ENCODE data around the gene MRPL39.

DNA sequence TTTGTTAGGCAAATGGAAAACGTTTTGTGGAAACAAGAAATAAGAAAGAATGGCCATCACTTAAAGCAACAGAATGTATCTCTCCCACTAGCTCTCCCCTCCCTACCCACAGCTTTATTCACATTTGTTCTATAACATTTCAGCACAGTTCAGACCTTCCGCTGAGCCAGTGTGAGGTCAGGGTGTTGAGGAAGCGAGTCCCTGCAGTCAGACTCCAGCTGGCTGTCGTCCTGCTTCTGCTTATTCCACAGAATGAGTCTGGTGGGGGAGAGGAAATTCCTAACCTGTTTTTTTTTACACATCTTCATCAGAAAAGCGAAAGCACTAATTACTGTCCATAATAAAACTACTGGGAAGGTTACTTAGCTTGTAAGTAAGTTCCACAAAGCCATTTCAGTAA, 39.0 kb downstream of the MRPL39 start:
- TF ChIP-seq, protein P1, sequence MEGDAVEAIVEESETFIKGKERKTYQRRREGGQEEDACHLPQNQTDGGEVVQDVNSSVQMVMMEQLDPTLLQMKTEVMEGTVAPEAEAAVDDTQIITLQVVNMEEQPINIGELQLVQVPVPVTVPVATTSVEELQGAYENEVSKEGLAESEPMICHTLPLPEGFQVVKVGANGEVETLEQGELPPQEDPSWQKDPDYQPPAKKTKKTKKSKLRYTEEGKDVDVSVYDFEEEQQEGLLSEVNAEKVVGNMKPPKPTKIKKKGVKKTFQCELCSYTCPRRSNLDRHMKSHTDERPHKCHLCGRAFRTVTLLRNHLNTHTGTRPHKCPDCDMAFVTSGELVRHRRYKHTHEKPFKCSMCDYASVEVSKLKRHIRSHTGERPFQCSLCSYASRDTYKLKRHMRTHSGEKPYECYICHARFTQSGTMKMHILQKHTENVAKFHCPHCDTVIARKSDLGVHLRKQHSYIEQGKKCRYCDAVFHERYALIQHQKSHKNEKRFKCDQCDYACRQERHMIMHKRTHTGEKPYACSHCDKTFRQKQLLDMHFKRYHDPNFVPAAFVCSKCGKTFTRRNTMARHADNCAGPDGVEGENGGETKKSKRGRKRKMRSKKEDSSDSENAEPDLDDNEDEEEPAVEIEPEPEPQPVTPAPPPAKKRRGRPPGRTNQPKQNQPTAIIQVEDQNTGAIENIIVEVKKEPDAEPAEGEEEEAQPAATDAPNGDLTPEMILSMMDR (IDR thresholded peaks at IDR 0.05), result no peak
- no peak for TF ChIP-seq POLR2A (IDR thresholded peaks at IDR 0.05)
- no peak for TF ChIP-seq EP300 (IDR thresholded peaks at IDR 0.05)
- no peak for TF ChIP-seq POLR2AphosphoS5 (IDR thresholded peaks at IDR 0.05)

All from upper lobe of left lung (tissue), 4 donors.